ENCODE data around the gene TJP2. TPM values are rescaled to one million over a fixed set of nuclear protein-coding genes. Genes with fewer than 3 reads are reported as not detected.

Gene TJP2
- total and polyA plus RNA-seq, 2 donors (not counting 3 experiments of a cell fraction or from before 2014, with no cell fraction given): 83.0 to 168 TPM

DNA sequence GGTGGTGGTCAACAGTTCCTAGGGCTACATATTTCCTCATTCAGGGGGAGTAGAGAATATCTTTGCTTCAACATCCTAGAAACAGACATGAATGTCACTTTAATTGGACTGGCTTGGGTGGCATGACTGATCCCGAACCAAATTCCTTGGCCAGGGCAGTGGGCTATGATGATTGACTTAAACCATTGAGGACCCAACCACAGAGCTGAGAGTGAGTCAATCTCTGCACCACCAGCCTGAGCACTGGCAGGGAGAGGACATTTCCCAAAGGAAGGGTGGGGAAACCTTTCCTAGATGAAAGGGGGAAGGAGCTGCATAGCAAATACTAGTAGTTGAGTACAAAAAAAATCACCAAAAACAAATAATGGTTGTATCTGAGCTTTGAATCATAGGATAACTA lies 98.1 kb downstream of the TJP2 start:
- TF ChIP-seq JUN (IDR thresholded peaks at IDR 0.05; ENCODE audit: borderline replicate concordance, insufficient read depth, insufficient read length, low read depth) (no peak), POLR2AphosphoS5 (IDR thresholded peaks at IDR 0.05; ENCODE audit: insufficient read depth, low read depth, low read length) (no peak), FOS (IDR thresholded peaks at IDR 0.05; ENCODE audit: borderline replicate concordance, insufficient read depth, low read length) (no peak), EZH2 (IDR thresholded peaks at IDR 0.05; ENCODE audit: borderline replicate concordance, low read depth, low read length, severe bottlenecking) (no peak), GATA2 (IDR thresholded peaks at IDR 0.05; ENCODE audit: insufficient read depth, insufficient read length, low read depth, low read length) (no peak), POLR2A (IDR thresholded peaks at IDR 0.05; ENCODE audit: low read depth, low read length) (no peak), MYC (IDR thresholded peaks at IDR 0.05; ENCODE audit: low read depth, low read length) (no peak)
- TF ChIP-seq, protein P1, sequence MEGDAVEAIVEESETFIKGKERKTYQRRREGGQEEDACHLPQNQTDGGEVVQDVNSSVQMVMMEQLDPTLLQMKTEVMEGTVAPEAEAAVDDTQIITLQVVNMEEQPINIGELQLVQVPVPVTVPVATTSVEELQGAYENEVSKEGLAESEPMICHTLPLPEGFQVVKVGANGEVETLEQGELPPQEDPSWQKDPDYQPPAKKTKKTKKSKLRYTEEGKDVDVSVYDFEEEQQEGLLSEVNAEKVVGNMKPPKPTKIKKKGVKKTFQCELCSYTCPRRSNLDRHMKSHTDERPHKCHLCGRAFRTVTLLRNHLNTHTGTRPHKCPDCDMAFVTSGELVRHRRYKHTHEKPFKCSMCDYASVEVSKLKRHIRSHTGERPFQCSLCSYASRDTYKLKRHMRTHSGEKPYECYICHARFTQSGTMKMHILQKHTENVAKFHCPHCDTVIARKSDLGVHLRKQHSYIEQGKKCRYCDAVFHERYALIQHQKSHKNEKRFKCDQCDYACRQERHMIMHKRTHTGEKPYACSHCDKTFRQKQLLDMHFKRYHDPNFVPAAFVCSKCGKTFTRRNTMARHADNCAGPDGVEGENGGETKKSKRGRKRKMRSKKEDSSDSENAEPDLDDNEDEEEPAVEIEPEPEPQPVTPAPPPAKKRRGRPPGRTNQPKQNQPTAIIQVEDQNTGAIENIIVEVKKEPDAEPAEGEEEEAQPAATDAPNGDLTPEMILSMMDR (IDR thresholded peaks at IDR 0.05; ENCODE audit: extremely low read depth in 1 of 2, insufficient read depth in 1 of 2, low read depth in 1 of 2, low read length in 2 of 2): no peak
- TF ChIP-seq, protein P2, sequence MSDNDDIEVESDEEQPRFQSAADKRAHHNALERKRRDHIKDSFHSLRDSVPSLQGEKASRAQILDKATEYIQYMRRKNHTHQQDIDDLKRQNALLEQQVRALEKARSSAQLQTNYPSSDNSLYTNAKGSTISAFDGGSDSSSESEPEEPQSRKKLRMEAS (IDR thresholded peaks at IDR 0.05; ENCODE audit: insufficient read depth, insufficient read length): no peak
- H3K36me3 ChIP-seq (ENCODE audit: control insufficient read depth in 2 of 2, extremely low read depth in 1 of 2, insufficient read depth in 2 of 2, low read length in 2 of 2): no peaks in the 10 kb centered on the region
- H3K9me3 ChIP-seq (replicated peaks; ENCODE audit: control insufficient read depth, insufficient read depth, low read length): no peaks in the 10 kb centered on the region
- DNase-seq (ENCODE audit: low read depth, low spot score): no peak
- H3K4me1 ChIP-seq (ENCODE audit: control insufficient read depth, extremely low read depth, insufficient read depth, low read length): no peaks in the 10 kb centered on the region
- no peak overlapping the region for H2AFZ ChIP-seq (ENCODE audit: low read depth, low read length)
- dilution Hi-C loops (cut with MboI; ENCODE audit: extremely low pct_ligation_motif_present, low sequenced_read_pairs): no loop called here
- H4K20me1 ChIP-seq (replicated peaks; ENCODE audit: control insufficient read depth, extremely low read depth, insufficient read depth, low read length): no peaks in the 10 kb centered on the region
- no peak overlapping the region for H3K9ac ChIP-seq (replicated peaks; ENCODE audit: extremely low read depth, insufficient read depth, low read length)
- no peak overlapping the region for H3K27ac ChIP-seq (ENCODE audit: insufficient read depth, low read depth, low read length)
- H3K4me2 ChIP-seq (ENCODE audit: insufficient read depth, low read length): no peak overlapping the region
- H3K27me3 ChIP-seq (ENCODE audit: control insufficient read depth in 2 of 2, insufficient read depth in 2 of 2, low read length in 2 of 2): peaks cover 5% of the 10 kb centered on the region in 2 experiments
- POLR2A ChIA-PET: no interaction called here
- no peak overlapping the region for H3K4me3 ChIP-seq (replicated peaks in 1 of 3; ENCODE audit: insufficient read depth in 1 of 3, low read depth in 1 of 3, low read length in 3 of 3)
- H3K79me2 ChIP-seq (ENCODE audit: control insufficient read depth, insufficient read depth, low read length): no peaks in the 10 kb centered on the region
- intact Hi-C loops (cut with micrococcal nuclease): no loop called here
- FAIRE-seq: no peak
- BruUV-seq (replicated peaks): no TSS peak
- CTCF ChIA-PET: interaction anchor here (1.2 kb wide), 1 partner anchor 49 kb away, joined by 7 read pairs; no protein-coding TSS in a partner anchor
- H3K9me1 ChIP-seq (replicated peaks; ENCODE audit: control insufficient read depth, extremely low read depth, insufficient read depth, low read length): no peaks in the 10 kb centered on the region

Measured in endothelial cell of umbilical vein (primary cell).